CD8-positive, alpha-beta memory T cell (primary cell): ENCODE measurements around the gene NXPE3. TPM values are rescaled to one million over a fixed set of nuclear protein-coding genes. Genes with fewer than 3 reads are reported as not detected.
"Not testable (repeated sequence)": the region's sequence is repeated elsewhere in the genome, so short reads cannot be mapped to it uniquely, and the experiment has no call there.

ENCODE experiments used
- CTCF ChIA-PET: fragments of 350-600 bp; sonication (Branson Sonifier 250); formaldehyde crosslinking; loops from one replicate; lab custom pipeline; 2021; ENCODE audit warnings: antibody characterized with exemption; lab: Charles Lee
- POLR2A ChIA-PET: fragments of 350-600 bp; sonication (Branson Sonifier 250); formaldehyde crosslinking; loops from one replicate; lab custom pipeline; 2021; ENCODE audit warnings: antibody characterized with exemption; lab: Charles Lee
- DNase-seq, 5 donors: peaks; one replicate each; pipeline versions ENCODE4 v3.0.0 to v3.0.0-alpha.2; 2020 to 2022; ENCODE audit warnings: mixed read lengths in 1 of 5
- H3K27ac ChIP-seq: one replicate; pipeline ENCODE4 v1.7.0; 2013; ENCODE audit warnings: low read depth, mild to moderate bottlenecking, low read length, moderate library complexity
- H3K27me3 ChIP-seq: 2 replicates; pipeline ENCODE4 v1.7.0; 2013; ENCODE audit warnings: low read length, mild to moderate bottlenecking; ENCODE audit not compliant: insufficient read depth, poor library complexity, severe bottlenecking
- H3K36me3 ChIP-seq: 2 replicates; pipeline ENCODE4 v1.7.0; 2013; ENCODE audit warnings: mild to moderate bottlenecking, low read length, moderate library complexity; ENCODE audit not compliant: insufficient read depth
- H3K4me1 ChIP-seq: 2 replicates; pipeline ENCODE4 v1.7.0; 2013; ENCODE audit warnings: mild to moderate bottlenecking, low read length, moderate library complexity; ENCODE audit not compliant: insufficient read depth
- H3K4me3 ChIP-seq: 2 replicates; pipeline ENCODE4 v1.7.0; 2013; ENCODE audit warnings: mild to moderate bottlenecking, low read length
- H3K9me3 ChIP-seq: 2 replicates; pipeline ENCODE4 v1.7.0; 2013; ENCODE audit warnings: mild to moderate bottlenecking, low read length
- H3K27ac Mint-ChIP-seq, 8 donors: one replicate each; pipeline ENCODE4 v1.8.0; 2020 to 2021; ENCODE audit warnings: mixed read lengths in 8 of 8, mild to moderate bottlenecking in 6 of 8, inconsistent platforms in 3 of 8, moderate library complexity in 3 of 8
- H3K27me3 Mint-ChIP-seq, 2 donors: one replicate each; pipeline ENCODE4 v1.8.0; 2020 to 2021; ENCODE audit warnings: mixed read lengths in 2 of 2, mild to moderate bottlenecking in 1 of 2, moderate library complexity in 1 of 2
- H3K36me3 Mint-ChIP-seq, 3 donors: one replicate each; pipeline ENCODE4 v1.8.0; 2020 to 2021; ENCODE audit warnings: mixed read lengths in 3 of 3, inconsistent platforms in 1 of 3, mild to moderate bottlenecking in 1 of 3
- H3K4me1 Mint-ChIP-seq, 3 donors: one replicate each; pipeline ENCODE4 v1.8.0; 2020 to 2021; ENCODE audit warnings: mixed read lengths in 3 of 3, inconsistent platforms in 1 of 3, mild to moderate bottlenecking in 1 of 3
- H3K4me3 Mint-ChIP-seq, 7 donors: one replicate each; pipeline ENCODE4 v1.8.0; 2020 to 2021; ENCODE audit warnings: mixed read lengths in 7 of 7, mild to moderate bottlenecking in 6 of 7, moderate library complexity in 4 of 7, inconsistent platforms in 2 of 7
- H3K9me3 Mint-ChIP-seq, 5 donors: one replicate each; pipeline ENCODE4 v1.8.0; 2020 to 2022; ENCODE audit warnings: mixed read lengths in 5 of 5, mild to moderate bottlenecking in 3 of 5, moderate library complexity in 2 of 5, inconsistent platforms in 1 of 5
- polyA plus RNA-seq: library from polyadenylated mRNA; unstranded; fragments of 300-500 nt; fragmentation: Illumina TruSeq; gene quantifications from one replicate; pipeline ENCODE4 v1.2.3, GENCODE V29; 2021
- total RNA-seq, 2 experiments: library from RNA; stranded (reverse); gene quantifications; one replicate each; pipeline ENCODE4 v1.2.3, GENCODE V29; 2021

Gene NXPE3
- total RNA-seq, result 10 to 100 TPM; 16.2 to 17.2 TPM
- 37.4 TPM for polyA plus RNA-seq

- no peaks in the 10 kb centered on the region for H3K9me3 ChIP-seq
- POLR2A ChIA-PET, result interaction anchor here (0.6 to 2.1 kb wide), 9 partner anchors 10 to 205 kb away, joined by 3 to 15 read pairs (median 5); partner anchors contain the start of genes CEP97, NFKBIZ, PCNP and RPL24
- CTCF ChIA-PET, result interaction anchor here (0.5 to 1.4 kb wide), 6 partner anchors 24 to 84 kb away, joined by 3 to 7 read pairs (median 4); partner anchors contain the start of gene NFKBIZ
- Mint-ChIP-seq H3K36me3 (peaks cover 8 to 33% (median 8%) of the 10 kb centered on the region in 3 donors), H3K27ac (peak within 1 kb of the TSS; percentile 97 to 99 (median 98)), H3K4me3 (peak within 1 kb of the TSS; percentile 89 to 97 (median 94)), H3K27me3 (peaks cover 0 to 3% of the 10 kb centered on the region in 2 donors), H3K9me3 (no peaks in the 10 kb centered on the region), H3K4me1 (peaks cover 42 to 52% (median 52%) of the 10 kb centered on the region in 3 donors)
- peaks cover 46% of the 10 kb centered on the region for H3K4me1 ChIP-seq
- H3K27me3 ChIP-seq, result no peaks in the 10 kb centered on the region
- peak; percentile 93 to 97 (median 94) for DNase-seq
- H3K4me3 ChIP-seq, result peak within 1 kb of the TSS; percentile 68
- peaks cover 9% of the 10 kb centered on the region for H3K36me3 ChIP-seq
- peak within 1 kb of the TSS; percentile 80 for H3K27ac ChIP-seq
Observed at GRCh38 chr3:101779047-101779821, at the start of gene NXPE3. NXPE3 (plus strand) TSS chr3:101779211; CDS start chr3:101785597, 6,386 bp downstream.

GRCh38 chr3:101729586-101729985 lies 49.4 kb upstream of the NXPE3 start:
- H3K4me3 ChIP-seq, result no peak overlapping the region
- DNase-seq, result no peak
- Mint-ChIP-seq H3K4me1 (peaks cover 15 to 31% (median 29%) of the 10 kb centered on the region in 3 donors), H3K9me3 (no peaks in the 10 kb centered on the region), H3K4me3 (no peak overlapping the region), H3K27ac (peak overlapping the region in 1 of 8 donors; percentile 45), H3K27me3 (no peaks in the 10 kb centered on the region), H3K36me3 (peaks cover 14 to 73% (median 29%) of the 10 kb centered on the region in 3 donors)
- H3K36me3 ChIP-seq, result peaks cover 14% of the 10 kb centered on the region
- ChIA-PET CTCF (no interaction called here), POLR2A (no interaction called here)
- no peaks in the 10 kb centered on the region for H3K27me3 ChIP-seq
- no peaks in the 10 kb centered on the region for H3K9me3 ChIP-seq
- no peaks in the 10 kb centered on the region for H3K4me1 ChIP-seq
- no peak overlapping the region for H3K27ac ChIP-seq

GRCh38 chr3:101730839-101731238 lies 48.2 kb upstream of the NXPE3 start:
- ChIA-PET CTCF (no interaction called here), POLR2A (interaction anchor here (0.6 kb wide), 1 partner anchor 43 kb away, joined by 3 read pairs; no protein-coding TSS in a partner anchor)
- Histone ChIP-seq H3K36me3 (peaks cover 23% of the 10 kb centered on the region), H3K9me3 (no peaks in the 10 kb centered on the region), H3K4me1 (no peaks in the 10 kb centered on the region), H3K4me3 (no peak overlapping the region), H3K27me3 (no peaks in the 10 kb centered on the region), H3K27ac (no peak overlapping the region)
- H3K27ac Mint-ChIP-seq, result no peak overlapping the region
- no peaks in the 10 kb centered on the region for H3K9me3 Mint-ChIP-seq
- DNase-seq, result no peak
- H3K36me3 Mint-ChIP-seq, result peaks cover 15 to 75% (median 34%) of the 10 kb centered on the region in 3 donors
- H3K27me3 Mint-ChIP-seq, result no peaks in the 10 kb centered on the region
- peaks cover 10 to 31% (median 29%) of the 10 kb centered on the region in 3 donors for H3K4me1 Mint-ChIP-seq
- H3K4me3 Mint-ChIP-seq, result no peak overlapping the region

- H3K36me3 Mint-ChIP-seq, result peaks cover 18 to 87% (median 41%) of the 10 kb centered on the region in 3 donors
- peaks cover 23% of the 10 kb centered on the region for H3K36me3 ChIP-seq
- POLR2A ChIA-PET, result no interaction called here
Observed at GRCh38 chr3:101732240-101732641, 46.8 kb upstream of the NXPE3 start.

GRCh38 chr3:101735833-101736232 lies 43.2 kb upstream of the NXPE3 start:
- Histone ChIP-seq H3K27me3 (no peaks in the 10 kb centered on the region), H3K36me3 (peaks cover 23% of the 10 kb centered on the region), H3K4me3 (no peak overlapping the region), H3K9me3 (no peaks in the 10 kb centered on the region), H3K4me1 (no peaks in the 10 kb centered on the region), H3K27ac (no peak overlapping the region)
- DNase-seq, result peak in 1 of 5 donors; percentile 2
- H3K4me3 Mint-ChIP-seq, result no peak overlapping the region
- POLR2A ChIA-PET, result no interaction called here
- CTCF ChIA-PET, result interaction anchor here (0.9 kb wide), 1 partner anchor 39 kb away, joined by 3 read pairs; no protein-coding TSS in a partner anchor
- H3K9me3 Mint-ChIP-seq, result peaks cover 0 to 3% (median 0%) of the 10 kb centered on the region in 5 donors
- peaks cover 7 to 17% (median 14%) of the 10 kb centered on the region in 3 donors for H3K4me1 Mint-ChIP-seq
- H3K36me3 Mint-ChIP-seq, result peaks cover 23 to 65% (median 31%) of the 10 kb centered on the region in 3 donors
- H3K27ac Mint-ChIP-seq, result no peak overlapping the region
- no peaks in the 10 kb centered on the region for H3K27me3 Mint-ChIP-seq

More at GRCh38 chr3:101732240-101732641, 46.8 kb upstream of the NXPE3 start:
- Histone ChIP-seq H3K27me3 (no peaks in the 10 kb centered on the region), H3K9me3 (no peaks in the 10 kb centered on the region), H3K4me3 (no peak overlapping the region), H3K4me1 (no peaks in the 10 kb centered on the region), H3K27ac (no peak overlapping the region)
- DNase-seq, result no peak
- Mint-ChIP-seq H3K4me1 (peaks cover 6 to 21% (median 21%) of the 10 kb centered on the region in 3 donors), H3K27ac (no peak overlapping the region), H3K27me3 (no peaks in the 10 kb centered on the region), H3K4me3 (no peak overlapping the region), H3K9me3 (no peaks in the 10 kb centered on the region)
- CTCF ChIA-PET, result interaction anchor here (1.6 kb wide), 1 partner anchor 8 kb away, joined by 6 read pairs; the partner anchor contains the start of gene CEP97

- H3K4me3 ChIP-seq, H3K9me3 ChIP-seq, POLR2A ChIA-PET, CTCF ChIA-PET, H3K4me1 Mint-ChIP-seq, DNase-seq, H3K27ac ChIP-seq, H3K27me3 Mint-ChIP-seq, H3K27ac Mint-ChIP-seq, H3K9me3 Mint-ChIP-seq, H3K27me3 ChIP-seq, H3K4me3 Mint-ChIP-seq, H3K4me1 ChIP-seq, H3K36me3 ChIP-seq: not testable (repeated sequence)
- peaks cover 11 to 22% (median 19%) of the 10 kb centered on the region in 3 donors for H3K36me3 Mint-ChIP-seq
Observed at GRCh38 chr3:101741914-101742313, 37.1 kb upstream of the NXPE3 start.

GRCh38 chr3:101744811-101745210 lies 34.2 kb upstream of the NXPE3 start:
- Mint-ChIP-seq H3K36me3 (peaks cover 13 to 19% (median 16%) of the 10 kb centered on the region in 3 donors), H3K27me3 (no peaks in the 10 kb centered on the region), H3K4me1 (peaks cover 0 to 8% (median 6%) of the 10 kb centered on the region in 3 donors), H3K27ac (peak overlapping the region in 5 of 8 donors; percentile 39 to 63 (median 55)), H3K4me3 (no peak overlapping the region), H3K9me3 (peaks cover 0 to 6% (median 1%) of the 10 kb centered on the region in 5 donors)
- H3K4me1 ChIP-seq, result no peaks in the 10 kb centered on the region
- ChIA-PET POLR2A (interaction anchor here (0.8 kb wide), 1 partner anchor 58 kb away, joined by 4 read pairs; the partner anchor contains the start of gene RPL24), CTCF (interaction anchor here (1.4 kb wide), 1 partner anchor 19 kb away, joined by 3 read pairs; no protein-coding TSS in a partner anchor)
- no peaks in the 10 kb centered on the region for H3K36me3 ChIP-seq
- no peak overlapping the region for H3K27ac ChIP-seq
- H3K9me3 ChIP-seq, result no peaks in the 10 kb centered on the region
- no peak overlapping the region for H3K4me3 ChIP-seq
- H3K27me3 ChIP-seq, result no peaks in the 10 kb centered on the region
- DNase-seq, result no peak

- Mint-ChIP-seq H3K36me3 (peaks cover 15 to 24% (median 20%) of the 10 kb centered on the region in 3 donors), H3K4me1 (peaks cover 3 to 13% (median 7%) of the 10 kb centered on the region in 3 donors), H3K27ac (peak overlapping the region in 2 of 8 donors; percentile 4 to 44)
- DNase-seq, H3K27ac ChIP-seq, POLR2A ChIA-PET, CTCF ChIA-PET, H3K36me3 ChIP-seq, H3K27me3 ChIP-seq, H3K4me1 ChIP-seq, H3K4me3 ChIP-seq, H3K4me3 Mint-ChIP-seq, H3K9me3 ChIP-seq, H3K27me3 Mint-ChIP-seq, H3K9me3 Mint-ChIP-seq: not testable (repeated sequence)
Observed at GRCh38 chr3:101745934-101746333, 33.1 kb upstream of the NXPE3 start.
